Measurements from ENCODE around the gene CCDC47. TPM values are rescaled to one million over a fixed set of nuclear protein-coding genes. Genes with fewer than 3 reads are reported as not detected.

CCDC47 gene
- total and polyA plus RNA-seq, 2 of the 4 experiments (the other 2 are of a cell fraction) = 45.7 to 62.0 TPM

GRCh38 chr17:63751806-63752205, 21.6 kb downstream of the CCDC47 start:
- Histone ChIP-seq H3K9me3 (ENCODE audit: control insufficient read depth, insufficient read depth, low read length) (no peaks in the 10 kb centered on the region), H2AK9ac (replicated peaks; ENCODE audit: low read depth, low read length, poor library complexity) (no peak overlapping the region), H2BK20ac (ENCODE audit: low read depth, low read length) (no peak overlapping the region), H2BK5ac (ENCODE audit: low read depth, low read length, poor library complexity, severe bottlenecking) (no peak overlapping the region), H4K8ac (ENCODE audit: low read depth in 2 of 2, low read length in 2 of 2) (no peak overlapping the region), H3K23ac (ENCODE audit: low read depth, low read length) (no peak overlapping the region), H3K79me1 (ENCODE audit: low read depth in 1 of 2, low read length in 2 of 2) (peaks cover 3 to 7% of the 10 kb centered on the region in 2 experiments; a peak in 3 of 4 replicates), H3K4ac (ENCODE audit: low read depth, low read length) (no peak overlapping the region), H2BK15ac (ENCODE audit: low read depth, low read length) (no peak overlapping the region), H3K36me3 (ENCODE audit: control insufficient read depth, insufficient read depth, low read length) (peaks cover 44% of the 10 kb centered on the region), H2AFZ (replicated peaks; ENCODE audit: low read length, poor library complexity) (no peak overlapping the region), H4K91ac (ENCODE audit: insufficient read depth, low read depth, low read length) (no peak overlapping the region), H4K20me1 (ENCODE audit: insufficient read depth, low read length) (no peaks in the 10 kb centered on the region), H4K5ac (ENCODE audit: low read depth, low read length) (no peak overlapping the region), H3K18ac (ENCODE audit: low read depth, low read length) (no peak overlapping the region), H3K14ac (replicated peaks; ENCODE audit: low read depth, low read length) (no peak overlapping the region), H3K27me3 (ENCODE audit: control insufficient read depth, insufficient read depth, low read length) (no peaks in the 10 kb centered on the region), H3K27ac (ENCODE audit: insufficient read depth, low read length) (no peak overlapping the region), H3K4me2 (ENCODE audit: low read depth, low read length) (no peak overlapping the region), H3K4me1 (ENCODE audit: control insufficient read depth, insufficient read depth, low read length) (no peaks in the 10 kb centered on the region), H2AK5ac (ENCODE audit: low read depth, low read length) (no peak overlapping the region), H2BK120ac (ENCODE audit: low read depth, low read length) (no peak overlapping the region), H3K56ac (ENCODE audit: extremely low read depth, insufficient read depth, low read length) (no peak overlapping the region), H3K9ac (ENCODE audit: low read depth, low read length) (no peak overlapping the region), H3K4me3 (ENCODE audit: insufficient read depth, low read depth, low read length) (no peak overlapping the region), H3K9me1 (ENCODE audit: insufficient read depth, low read length) (no peaks in the 10 kb centered on the region)
- in situ Hi-C loops (cut with MboI; ENCODE audit: low sequenced_read_pairs) (no loop called here), dilution Hi-C loops (cut with HindIII; ENCODE audit: low sequenced_read_pairs, unreplicated experiment) (no loop called here), intact Hi-C loops (cut with micrococcal nuclease) (no loop called here)
- no TSS peak for BruUV-seq (replicated peaks)
- no peak for ATAC-seq (ENCODE audit: low read depth)
- no peak for TF ChIP-seq MAFK (IDR thresholded peaks at IDR 0.05; ENCODE audit: low read depth, low read length)
- TF ChIP-seq CHD1 (IDR thresholded peaks at IDR 0.05; ENCODE audit: low read depth, low read length) = no peak
- TF ChIP-seq MAZ (IDR thresholded peaks at IDR 0.05; ENCODE audit: borderline replicate concordance, low read depth, low read length) = no peak
- no peak for TF ChIP-seq POLR2A (IDR thresholded peaks at IDR 0.05; ENCODE audit: low read depth, low read length)
- TF ChIP-seq ELK1 (IDR thresholded peaks at IDR 0.05; ENCODE audit: borderline replicate concordance, low read depth, low read length) = no peak
- TF ChIP-seq RCOR1 (IDR thresholded peaks at IDR 0.05; ENCODE audit: insufficient replicate concordance, low read length) = no peak
- no peak for TF ChIP-seq CEBPB (IDR thresholded peaks at IDR 0.05; ENCODE audit: low read depth, low read length)
- TF ChIP-seq FOS (IDR thresholded peaks at IDR 0.05; ENCODE audit: low read depth, low read length) = no peak
- no peak for TF ChIP-seq USF2 (IDR thresholded peaks at IDR 0.05; ENCODE audit: low read depth, low read length)
- TF ChIP-seq MXI1 (IDR thresholded peaks at IDR 0.05; ENCODE audit: borderline replicate concordance, low read depth, low read length) = no peak
- TF ChIP-seq CTCF (conservative IDR thresholded peaks at IDR 0.05; ENCODE audit: low read depth, low read length) = no peak
- no peak for TF ChIP-seq SMC3 (IDR thresholded peaks at IDR 0.05; ENCODE audit: low read depth, low read length)
- no peak for TF ChIP-seq NFE2L2 (IDR thresholded peaks at IDR 0.05; ENCODE audit: low read depth, low read length)
- TF ChIP-seq BHLHE40 (IDR thresholded peaks at IDR 0.05; ENCODE audit: low read depth, low read length) = no peak
- TF ChIP-seq RAD21 (IDR thresholded peaks at IDR 0.05; ENCODE audit: low read length) = no peak
- no peak for TF ChIP-seq RFX5 (IDR thresholded peaks at IDR 0.05; ENCODE audit: low read depth, low read length)
- DNase-seq = no peak
- ChIA-PET POLR2A (ENCODE audit: unreplicated experiment) (no interaction called here), CTCF (interaction anchor here (1.2 kb wide), 1 partner anchor 82 kb away, joined by 3 read pairs; no protein-coding TSS in a partner anchor)
- 91% methylated on average over 7 of the region's 8 CpGs; no CpG with 5 or more reads in 1 of the 2 experiments for WGBS, 2 experiments (ENCODE audit: extremely low coverage in 2 of 2, insufficient read length in 1 of 2)
